Endothelial cell of umbilical vein (primary cell): ENCODE measurements around the gene RSPH3. TPM values are rescaled to one million over a fixed set of nuclear protein-coding genes. Genes with fewer than 3 reads are reported as not detected.

Source experiments
- BruUV-seq: library from RNA; stranded (reverse); fragments of 400-500 nt; replicated peaks from 2 replicates; lab custom pipeline; 2021; lab: Mats Ljungman, UMichigan
- CTCF ChIA-PET: fragments of 300-600, 350-600 bp; sonication (Branson Sonifier 250); formaldehyde crosslinking; loops from one replicate; lab custom pipeline; 2021; ENCODE audit warnings: antibody characterized with exemption, inconsistent platforms; lab: Charles Lee
- POLR2A ChIA-PET: fragments of 300-600, 350-600 bp; sonication (Branson Sonifier 250); formaldehyde crosslinking; loops from one replicate; lab custom pipeline; 2021; ENCODE audit warnings: antibody characterized with exemption, inconsistent platforms; lab: Charles Lee
- DNase-seq: peaks from one replicate; pipeline ENCODE4 v3.0.0-alpha.2; 2011; ENCODE audit warnings: low read depth, low spot score
- FAIRE-seq: peaks from 2 replicates; lab custom pipeline; 2011; peaks lifted over from hg19 to GRCh38; lab: Jason Lieb, UNC
- H2AFZ ChIP-seq: 2 replicates; pipeline ENCODE4 v1.6.0; 2012; ENCODE audit warnings: low read depth, low read length, control low read depth, inconsistent platforms
- H3K27ac ChIP-seq: 2 replicates; pipeline ENCODE4 v1.5.1; 2011; ENCODE audit warnings: low read depth, mild to moderate bottlenecking, control low read depth, low read length, moderate library complexity; ENCODE audit not compliant: insufficient read depth
- H3K27me3 ChIP-seq, 2 experiments: 2 replicates each; pipeline versions ENCODE4 v1.6.0 to v1.6.1; 2011; ENCODE audit warnings: low read length in 2 of 2, mixed read lengths in 1 of 2; ENCODE audit not compliant: control insufficient read depth in 2 of 2, insufficient read depth in 2 of 2
- H3K36me3 ChIP-seq, 2 experiments: 2 replicates in 1 of 2; 3 replicates in 1 of 2; pipeline ENCODE4 v1.5.1; 2011; ENCODE audit warnings: low read length in 2 of 2, mild to moderate bottlenecking in 1 of 2, moderate library complexity in 1 of 2; ENCODE audit not compliant: control insufficient read depth in 2 of 2, insufficient read depth in 2 of 2; ENCODE audit errors: extremely low read depth in 1 of 2
- H3K4me1 ChIP-seq: 3 replicates; pipeline ENCODE4 v1.5.1; 2011; ENCODE audit warnings: mild to moderate bottlenecking, low read length; ENCODE audit not compliant: control insufficient read depth, insufficient read depth; ENCODE audit errors: extremely low read depth
- H3K4me2 ChIP-seq: 2 replicates; pipeline ENCODE4 v1.6.1; 2011; ENCODE audit warnings: low read length, control low read depth, mixed read lengths; ENCODE audit not compliant: insufficient read depth
- H3K4me3 ChIP-seq, 3 experiments: fragments of 200-600 bp in 1 of 3; sonication (generic), shearing (Covaris generic) in 1 of 3; replicated peaks in 1 of 3; 2 replicates each; pipeline ENCODE4 v1.5.1; 2011 to 2016; ENCODE audit warnings: control low read depth in 3 of 3, low read length in 3 of 3, mild to moderate bottlenecking in 2 of 3, inconsistent platforms in 1 of 3, low read depth in 1 of 3, moderate library complexity in 1 of 3; ENCODE audit not compliant: insufficient read depth in 1 of 3
- H3K79me2 ChIP-seq: 2 replicates; pipeline ENCODE4 v1.6.0; 2012; ENCODE audit warnings: low read length, inconsistent platforms; ENCODE audit not compliant: control insufficient read depth, insufficient read depth
- H3K9ac ChIP-seq: replicated peaks from 2 replicates; pipeline ENCODE3; 2011; ENCODE audit warnings: low read length, control low read depth; ENCODE audit not compliant: insufficient read depth; ENCODE audit errors: extremely low read depth
- H3K9me1 ChIP-seq: replicated peaks from 3 replicates; pipeline ENCODE4 v1.6.0; 2011; ENCODE audit warnings: mild to moderate bottlenecking, low read length; ENCODE audit not compliant: control insufficient read depth, insufficient read depth; ENCODE audit errors: extremely low read depth
- H3K9me3 ChIP-seq: replicated peaks from 2 replicates; pipeline ENCODE4 v1.5.1; 2012; ENCODE audit warnings: low read length, inconsistent platforms; ENCODE audit not compliant: control insufficient read depth, insufficient read depth
- H4K20me1 ChIP-seq: replicated peaks from 2 replicates; pipeline ENCODE3; 2011; ENCODE audit warnings: mild to moderate bottlenecking, low read length; ENCODE audit not compliant: control insufficient read depth, insufficient read depth; ENCODE audit errors: extremely low read depth
- CTCF ChIP-seq, 2 donors: IDR thresholded peaks; 1 replicate in 1 of 2; 2 replicates in 1 of 2; pipeline ENCODE4 v1.5.1; 2011; ENCODE audit warnings: low read length in 2 of 2, mild to moderate bottlenecking in 2 of 2, moderate library complexity in 2 of 2, control low read depth in 1 of 2, inconsistent platforms in 1 of 2, low read depth in 1 of 2; ENCODE audit not compliant: insufficient read depth in 1 of 2; ENCODE audit errors: extremely low read depth in 1 of 2
- EZH2 ChIP-seq: IDR thresholded peaks from 2 replicates; pipeline ENCODE4 v1.6.1; 2012; ENCODE audit warnings: borderline replicate concordance, low read depth, mild to moderate bottlenecking, moderate library complexity, low read length, inconsistent platforms; ENCODE audit not compliant: severe bottlenecking
- FOS ChIP-seq: IDR thresholded peaks from 2 replicates; pipeline ENCODE4 v1.6.1; 2011; ENCODE audit warnings: mild to moderate bottlenecking, low read length, moderate library complexity, borderline replicate concordance; ENCODE audit not compliant: insufficient read depth
- GATA2 ChIP-seq: IDR thresholded peaks from 2 replicates; pipeline ENCODE4 v1.7.0; 2011; ENCODE audit warnings: low read depth, mild to moderate bottlenecking, moderate library complexity, mixed read lengths, low read length; ENCODE audit not compliant: insufficient read length, insufficient read depth
- JUN ChIP-seq: IDR thresholded peaks from 2 replicates; pipeline ENCODE4 v1.6.1; 2011; ENCODE audit warnings: borderline replicate concordance, low read depth; ENCODE audit not compliant: insufficient read length, insufficient read depth
- MAX ChIP-seq: IDR thresholded peaks from 2 replicates; pipeline ENCODE4 v1.6.1; 2011; ENCODE audit not compliant: insufficient read depth, insufficient read length
- MYC ChIP-seq: IDR thresholded peaks from one replicate; pipeline ENCODE4 v1.6.1; 2011; ENCODE audit warnings: mild to moderate bottlenecking, low read depth, low read length
- POLR2A ChIP-seq: IDR thresholded peaks from 2 replicates; pipeline ENCODE4 v1.6.1; 2012; ENCODE audit warnings: low read depth, mild to moderate bottlenecking, control low read depth, low read length
- POLR2AphosphoS5 ChIP-seq: IDR thresholded peaks from 2 replicates; pipeline ENCODE4 v1.6.1; 2012; ENCODE audit warnings: low read depth, mild to moderate bottlenecking, control low read depth, low read length, moderate library complexity; ENCODE audit not compliant: insufficient read depth
- dilution Hi-C: fragments of 300-500 bp; cut with MboI; formaldehyde crosslinking; loops from one replicate; pipeline ENCODE4 v1.15.0; 2019; ENCODE audit warnings: low sequenced_read_pairs; ENCODE audit not compliant: extremely low pct_ligation_motif_present
- intact Hi-C: fragments of 100-400 bp; cut with micrococcal nuclease; formaldehyde crosslinking; loops from one replicate; pipeline ENCODE4 v1.10.0; 2022
- polyA plus RNA-seq, 4 experiments: library from polyadenylated mRNA; depleted of rRNA in 3 of 4; stranded (reverse) in 3 of 4; unstranded in 1 of 4; fragments of >200 nt; gene quantifications; 2 replicates each; pipeline versions ENCODE4 v1.2.1 to v1.2.3, GENCODE V29; 2011 to 2012; ENCODE audit warnings: missing spikeins in 1 of 4
- total RNA-seq: library from RNA; stranded (reverse); gene quantifications from 2 replicates; pipeline ENCODE4 v1.2.3, GENCODE V29; 2021

The RSPH3 gene
- total and polyA plus RNA-seq, 2 donors (not counting 3 experiments of a cell fraction or from before 2014, with no cell fraction given): 0.66 to 3.3 TPM

GRCh38 chr6:158963020-158963808 is 36.8 kb downstream of the RSPH3 start:
- POLR2A ChIA-PET: no interaction called here
- Histone ChIP-seq H3K4me2 (no peak overlapping the region), H3K9ac (no peak overlapping the region), H4K20me1 (no peaks in the 10 kb centered on the region), H3K9me3 (no peaks in the 10 kb centered on the region), H3K79me2 (no peaks in the 10 kb centered on the region), H3K4me3 (no peak overlapping the region), H3K4me1 (no peaks in the 10 kb centered on the region), H3K9me1 (no peaks in the 10 kb centered on the region), H3K27ac (no peak overlapping the region), H3K36me3 (no peaks in the 10 kb centered on the region), H3K27me3 (no peaks in the 10 kb centered on the region), H2AFZ (no peak overlapping the region)
- intact Hi-C loops: no loop called here
- no peak for FAIRE-seq
- TF ChIP-seq MYC: no peak
- no peak for TF ChIP-seq POLR2AphosphoS5
- TF ChIP-seq POLR2A: no peak
- no peak for TF ChIP-seq GATA2
- TF ChIP-seq EZH2: no peak
- TF ChIP-seq CTCF (IDR thresholded peaks at IDR 0.05; ENCODE audit: extremely low read depth in 1 of 2, insufficient read depth in 1 of 2, low read depth in 1 of 2, low read length in 2 of 2): no peak
- TF ChIP-seq JUN: no peak
- TF ChIP-seq MAX: no peak
- TF ChIP-seq FOS: no peak
- CTCF ChIA-PET: interaction anchor here (0.8 kb wide), 1 partner anchor 10 kb away, joined by 3 read pairs; no protein-coding TSS in a partner anchor
- dilution Hi-C loops: no loop called here
- DNase-seq: no peak
- BruUV-seq: no TSS peak
